Measurements from ENCODE around the gene BEND3.

Gene BEND3

GRCh38 chr6:107060704-107061103 is 54.6 kb downstream of the BEND3 start:
- ChIA-PET POLR2A (interaction anchor here (0.6 kb wide), 2 partner anchors 10 to 12 kb away, joined by 3 to 5 read pairs; no protein-coding TSS in a partner anchor), CTCF (interaction anchor here (0.7 to 3.6 kb wide), 5 partner anchors 10 to 32 kb away, joined by 3 to 9 read pairs (median 3); no protein-coding TSS in a partner anchor)
- no peak for DNase-seq (ENCODE audit: extremely low spot score)
- TF ChIP-seq CTCF (IDR thresholded peaks at IDR 0.05; ENCODE audit: control extremely low read depth, extremely low read depth, low read depth, missing control alignments): no peak

GRCh38 chr6:107059606-107060005 is 55.7 kb downstream of the BEND3 start:
- DNase-seq (ENCODE audit: extremely low spot score): no peak
- POLR2A ChIA-PET: no interaction called here
- TF ChIP-seq CTCF (IDR thresholded peaks at IDR 0.05; ENCODE audit: control extremely low read depth, extremely low read depth, low read depth, missing control alignments): no peak
- CTCF ChIA-PET: interaction anchor here (1.2 to 3.6 kb wide), 2 partner anchors 9 to 31 kb away, joined by 4 to 9 read pairs; no protein-coding TSS in a partner anchor

GRCh38 chr6:107057679-107058078 is 57.6 kb downstream of the BEND3 start:
- no peak for TF ChIP-seq CTCF (IDR thresholded peaks at IDR 0.05; ENCODE audit: control extremely low read depth, extremely low read depth, low read depth, missing control alignments)
- POLR2A ChIA-PET: no interaction called here
- CTCF ChIA-PET: no interaction called here
- no peak for DNase-seq (ENCODE audit: extremely low spot score)

- TF ChIP-seq CTCF (IDR thresholded peaks at IDR 0.05; ENCODE audit: control extremely low read depth, extremely low read depth, low read depth, missing control alignments): no peak
- ChIA-PET POLR2A (no interaction called here), CTCF (no interaction called here)
- DNase-seq (ENCODE audit: extremely low spot score): no peak
These were observed 58.5 kb downstream of the BEND3 start for GRCh38 chr6:107056796-107057195.

GRCh38 chr6:107047807-107048206 is 67.5 kb downstream of the BEND3 start:
- TF ChIP-seq CTCF (IDR thresholded peaks at IDR 0.05; ENCODE audit: control extremely low read depth, extremely low read depth, low read depth, missing control alignments): no peak
- POLR2A ChIA-PET: no interaction called here

GRCh38 chr6:107045826-107046675 is 69.3 kb downstream of the BEND3 start:
- no peak for TF ChIP-seq CTCF (IDR thresholded peaks at IDR 0.05; ENCODE audit: control extremely low read depth, extremely low read depth, low read depth, missing control alignments)
- CTCF ChIA-PET: interaction anchor here (1.2 to 2.3 kb wide), 4 partner anchors 18 to 601 kb away, joined by 3 to 12 read pairs (median 3); partner anchors contain the start of gene MTRES1
- no peak for DNase-seq (ENCODE audit: extremely low spot score)
- POLR2A ChIA-PET: no interaction called here

More at GRCh38 chr6:107047807-107048206, 67.5 kb downstream of the BEND3 start:
- DNase-seq (ENCODE audit: extremely low spot score): no peak
- CTCF ChIA-PET: interaction anchor here (2.3 kb wide), 1 partner anchor 20 kb away, joined by 12 read pairs; the partner anchor contains the start of gene MTRES1
